Esophagus muscularis mucosa (tissue), 3 donors: ENCODE data around the gene SPDEF.

Experiments used
- POLR2A ChIP-seq: fragments of 450-650 bp; IDR thresholded peaks from one replicate; pipeline ENCODE4 v1.6.1; 2017; ENCODE audit warnings: antibody characterized with exemption, moderate library complexity, mild to moderate bottlenecking, low read depth
- POLR2AphosphoS5 ChIP-seq, 2 donors: sonication (generic); formaldehyde crosslinking; IDR thresholded peaks; one replicate each; pipeline ENCODE4 v1.6.1; 2017; ENCODE audit warnings: antibody characterized with exemption in 2 of 2
- TF ChIP-seq, protein P1 (sequence below), 3 experiments: fragments of 200-600 bp in 2 of 3; fragments of 450-650 bp in 1 of 3; sonication (generic) in 2 of 3; IDR thresholded peaks; one replicate each; pipeline ENCODE4 v1.5.1; 2017 to 2019; ENCODE audit warnings: antibody characterized with exemption in 3 of 3, mild to moderate bottlenecking in 2 of 3, moderate library complexity in 1 of 3

DNA sequence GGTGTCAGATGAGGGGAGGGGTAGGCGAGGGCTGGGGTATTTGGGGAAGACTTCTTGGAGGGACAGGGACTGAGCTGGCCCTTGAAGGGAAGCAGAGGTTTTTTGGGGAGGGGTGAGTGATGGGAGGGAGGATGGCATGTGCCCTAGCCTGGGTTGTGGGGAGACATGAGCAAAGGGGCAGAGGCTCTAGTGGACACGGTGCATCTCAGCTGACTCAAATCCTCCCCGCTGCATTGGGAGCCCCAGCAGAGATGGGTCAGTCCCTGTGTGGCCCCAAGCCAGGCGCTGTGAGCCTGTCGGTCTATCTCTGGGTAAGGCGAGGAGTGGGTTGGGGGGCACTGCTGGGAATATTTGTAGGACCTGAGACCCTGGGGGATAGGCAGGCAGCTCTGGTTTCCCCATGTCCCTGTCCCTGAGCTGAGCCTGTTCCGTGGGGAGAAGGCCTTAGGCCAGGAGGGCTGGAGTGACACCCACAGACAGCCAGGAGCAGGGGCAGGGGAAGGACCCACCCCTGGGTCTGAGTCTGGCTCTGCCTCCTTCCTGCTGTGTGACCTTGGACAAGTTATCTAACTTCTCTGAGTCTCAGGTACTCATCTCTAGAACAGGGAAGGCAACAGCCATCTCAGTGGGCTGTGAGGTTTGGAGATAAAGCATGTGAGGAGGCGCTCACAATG is 36.0 kb downstream of the SPDEF start:
- TF ChIP-seq, protein P1, sequence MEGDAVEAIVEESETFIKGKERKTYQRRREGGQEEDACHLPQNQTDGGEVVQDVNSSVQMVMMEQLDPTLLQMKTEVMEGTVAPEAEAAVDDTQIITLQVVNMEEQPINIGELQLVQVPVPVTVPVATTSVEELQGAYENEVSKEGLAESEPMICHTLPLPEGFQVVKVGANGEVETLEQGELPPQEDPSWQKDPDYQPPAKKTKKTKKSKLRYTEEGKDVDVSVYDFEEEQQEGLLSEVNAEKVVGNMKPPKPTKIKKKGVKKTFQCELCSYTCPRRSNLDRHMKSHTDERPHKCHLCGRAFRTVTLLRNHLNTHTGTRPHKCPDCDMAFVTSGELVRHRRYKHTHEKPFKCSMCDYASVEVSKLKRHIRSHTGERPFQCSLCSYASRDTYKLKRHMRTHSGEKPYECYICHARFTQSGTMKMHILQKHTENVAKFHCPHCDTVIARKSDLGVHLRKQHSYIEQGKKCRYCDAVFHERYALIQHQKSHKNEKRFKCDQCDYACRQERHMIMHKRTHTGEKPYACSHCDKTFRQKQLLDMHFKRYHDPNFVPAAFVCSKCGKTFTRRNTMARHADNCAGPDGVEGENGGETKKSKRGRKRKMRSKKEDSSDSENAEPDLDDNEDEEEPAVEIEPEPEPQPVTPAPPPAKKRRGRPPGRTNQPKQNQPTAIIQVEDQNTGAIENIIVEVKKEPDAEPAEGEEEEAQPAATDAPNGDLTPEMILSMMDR (IDR thresholded peaks at IDR 0.05) = no peak
- TF ChIP-seq POLR2A = no peak
- no peak for TF ChIP-seq POLR2AphosphoS5 (IDR thresholded peaks at IDR 0.05)
